ENCODE measurements around the gene NPAS2. TPM values are rescaled to one million over a fixed set of nuclear protein-coding genes. Genes with fewer than 3 reads are reported as not detected.

Gene NPAS2
- total RNA-seq, 4 donors from 2014 or later, result 4.7 to 131 (median 11.2) TPM

DNA sequence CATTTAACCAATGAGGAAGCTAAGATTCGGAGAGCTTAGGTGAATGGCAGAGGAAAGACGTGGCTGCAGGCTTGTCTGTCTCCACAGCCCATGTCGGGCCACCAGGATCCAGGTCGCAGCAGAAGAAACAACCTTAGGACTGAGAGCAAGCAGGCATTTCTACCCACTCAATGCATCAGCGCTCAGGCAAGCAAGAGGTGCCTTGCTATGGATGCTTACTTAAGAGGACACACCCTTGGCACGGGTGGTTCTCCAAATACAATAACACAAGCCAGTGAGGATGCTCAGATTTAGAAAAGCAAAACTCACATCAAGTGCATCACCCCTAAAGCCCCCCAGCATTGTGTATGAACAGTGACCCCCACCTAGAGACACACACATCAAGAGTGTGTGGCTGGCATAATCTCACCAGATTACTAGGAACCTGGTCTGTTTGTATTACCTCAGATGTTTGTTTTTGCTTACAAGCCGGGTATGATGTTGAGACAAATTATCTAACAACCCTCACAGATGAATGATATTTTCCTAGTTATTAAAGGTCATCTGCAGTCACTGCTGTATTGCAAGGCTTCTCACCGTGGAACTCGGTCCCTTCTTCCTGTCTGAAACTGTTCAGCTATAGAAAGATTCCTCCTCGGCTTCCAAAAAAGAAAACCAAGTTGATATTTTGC lies 34.2 kb upstream of the NPAS2 start:
- no peak for TF ChIP-seq CTCF (IDR thresholded peaks at IDR 0.05; ENCODE audit: low read depth)

- TF ChIP-seq CTCF (IDR thresholded peaks at IDR 0.05; ENCODE audit: low read depth), result no peak
These were observed 33.7 kb upstream of the NPAS2 start for GRCh38 chr2:100786297-100786658.

DNA sequence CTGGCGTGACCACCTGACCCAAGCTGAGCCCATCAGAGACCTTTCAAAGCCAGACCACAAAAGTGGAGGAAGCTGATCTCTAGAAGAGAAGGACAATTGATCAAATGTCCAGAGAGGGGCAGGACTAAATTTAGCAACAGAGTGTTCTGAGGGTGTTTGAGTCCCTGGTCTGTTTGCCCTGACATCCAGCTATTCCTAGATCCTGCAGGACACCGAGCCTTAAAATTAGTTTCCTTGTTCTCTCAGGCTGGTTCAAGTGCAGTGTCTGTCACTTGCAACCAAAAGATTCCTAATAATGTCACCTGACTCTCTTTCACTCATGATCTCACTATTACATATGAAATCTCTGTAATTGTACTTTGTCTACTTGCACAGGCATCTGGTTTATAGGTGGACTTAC lies 33.0 kb upstream of the NPAS2 start:
- no peak for TF ChIP-seq CTCF (IDR thresholded peaks at IDR 0.05; ENCODE audit: low read depth)

DNA sequence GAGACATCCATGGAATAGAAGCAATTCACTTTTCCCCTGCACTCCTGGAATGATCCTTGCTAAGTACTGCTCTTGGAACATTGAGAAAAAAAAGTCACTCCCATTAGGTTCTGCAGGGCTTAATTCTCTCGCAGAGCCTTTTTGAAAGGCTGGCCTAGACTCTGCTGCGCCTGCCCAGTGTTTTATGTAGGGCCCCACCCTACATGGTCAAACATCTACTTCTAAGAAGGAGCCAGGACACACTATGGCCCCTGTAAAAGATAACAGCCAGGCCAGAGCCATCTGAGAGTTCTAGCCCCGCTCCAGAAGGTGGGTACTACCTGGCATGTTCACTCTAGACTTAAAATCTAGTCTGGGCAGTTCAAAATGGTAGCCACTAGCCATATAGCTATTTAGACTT lies 30.6 kb upstream of the NPAS2 start:
- TF ChIP-seq CTCF (IDR thresholded peaks at IDR 0.05; ENCODE audit: low read depth), result no peak

- no peak for TF ChIP-seq CTCF (IDR thresholded peaks at IDR 0.05; ENCODE audit: low read depth)
These were observed 28.5 kb upstream of the NPAS2 start for GRCh38 chr2:100791294-100791935.

GRCh38 chr2:100791936-100792308 lies 28.0 kb upstream of the NPAS2 start:
- TF ChIP-seq CTCF (IDR thresholded peaks at IDR 0.05; ENCODE audit: low read depth), result no peak

DNA sequence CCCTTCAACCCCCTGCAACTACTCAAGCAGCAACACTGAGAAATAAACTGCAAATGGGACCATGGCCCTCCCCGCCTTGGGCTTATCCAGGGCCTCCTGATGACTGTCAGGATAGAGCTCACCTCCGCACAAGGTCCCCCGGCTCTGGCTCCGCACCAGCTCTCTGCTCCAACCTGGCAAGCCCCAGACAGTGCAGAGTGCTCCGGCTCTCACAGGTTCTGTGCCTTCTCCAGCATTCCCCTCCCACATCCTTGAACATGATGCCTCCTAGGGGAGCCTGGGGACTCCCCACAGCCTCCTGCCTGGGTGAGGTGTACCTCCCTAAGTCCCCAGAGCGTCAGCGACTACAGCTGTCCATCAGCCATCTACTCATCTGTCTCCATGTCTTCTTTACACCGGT lies 26.7 kb upstream of the NPAS2 start:
- no peak for TF ChIP-seq CTCF (IDR thresholded peaks at IDR 0.05; ENCODE audit: low read depth)
